GM18858 (cell line): ENCODE measurements around the gene CYB561D1.
"Not testable (repeated sequence)": the region's sequence is repeated elsewhere in the genome, so short reads cannot be mapped to it uniquely, and the experiment has no call there.

Experiments used
- ATAC-seq: cut with Tn5 transposase; IDR thresholded peaks from one replicate; pipeline ENCODE4 v1.9.1; 2021; ENCODE audit not compliant: unreplicated experiment

Gene CYB561D1, protein sequence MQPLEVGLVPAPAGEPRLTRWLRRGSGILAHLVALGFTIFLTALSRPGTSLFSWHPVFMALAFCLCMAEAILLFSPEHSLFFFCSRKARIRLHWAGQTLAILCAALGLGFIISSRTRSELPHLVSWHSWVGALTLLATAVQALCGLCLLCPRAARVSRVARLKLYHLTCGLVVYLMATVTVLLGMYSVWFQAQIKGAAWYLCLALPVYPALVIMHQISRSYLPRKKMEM

DNA sequence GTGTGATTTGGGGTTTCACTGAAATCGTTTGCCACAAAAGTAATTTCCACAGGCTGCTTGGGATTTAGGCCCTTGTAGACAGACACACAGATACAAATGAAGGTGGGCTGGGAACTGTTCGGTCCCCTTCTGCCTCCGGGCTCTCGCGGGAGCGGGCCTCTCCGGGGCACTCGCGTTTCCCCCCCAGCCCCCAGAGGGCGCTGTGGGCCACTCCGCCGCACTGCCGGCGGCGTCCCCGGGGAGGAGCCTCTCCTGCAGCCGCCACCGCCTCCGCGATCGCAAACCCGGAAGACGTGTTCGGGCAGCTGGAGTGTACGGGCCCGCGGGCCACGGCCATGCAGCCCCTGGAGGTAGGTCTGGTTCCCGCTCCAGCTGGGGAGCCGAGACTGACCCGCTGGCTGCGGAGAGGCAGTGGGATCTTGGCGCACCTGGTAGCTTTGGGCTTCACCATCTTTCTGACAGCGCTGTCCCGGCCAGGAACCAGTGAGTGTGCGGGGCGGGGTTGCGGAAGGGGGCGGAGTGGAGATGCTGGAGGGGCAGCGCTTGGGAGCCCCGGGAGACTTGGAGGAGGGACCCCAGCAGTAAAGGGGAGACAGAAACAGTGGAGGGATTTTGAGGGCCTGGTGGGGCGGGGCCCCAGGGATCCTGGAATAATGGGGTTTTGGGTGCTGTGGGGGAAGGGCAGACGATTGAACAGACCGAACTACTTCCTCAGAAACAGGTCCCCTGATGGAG is at the start of gene CYB561D1:
CYB561D1 (plus strand) TSS at position 290 of the 735 bp plus-strand sequence; CDS start at position 336, 46 bp downstream.
- ATAC-seq: peak; percentile 73

DNA sequence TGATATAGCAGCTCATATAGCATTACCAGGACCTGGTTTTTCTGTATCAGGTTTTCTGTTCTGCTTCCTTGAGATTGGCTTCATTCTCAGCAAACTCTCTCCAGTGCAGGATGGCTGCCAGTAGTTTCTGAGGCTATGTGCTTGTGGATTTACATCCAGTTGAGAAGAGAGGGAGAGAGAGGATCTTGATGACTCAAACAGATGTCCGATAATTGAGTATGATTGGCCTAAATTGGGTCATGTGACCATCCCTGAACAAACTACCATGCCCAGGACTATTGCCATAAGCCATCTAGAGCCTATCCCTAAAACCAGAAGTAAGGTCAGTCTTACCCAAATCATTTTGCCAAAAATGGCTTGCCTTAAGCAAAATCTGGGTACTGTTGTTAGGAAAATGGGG is 49.5 kb upstream of the CYB561D1 start:
- ATAC-seq: no peak

DNA sequence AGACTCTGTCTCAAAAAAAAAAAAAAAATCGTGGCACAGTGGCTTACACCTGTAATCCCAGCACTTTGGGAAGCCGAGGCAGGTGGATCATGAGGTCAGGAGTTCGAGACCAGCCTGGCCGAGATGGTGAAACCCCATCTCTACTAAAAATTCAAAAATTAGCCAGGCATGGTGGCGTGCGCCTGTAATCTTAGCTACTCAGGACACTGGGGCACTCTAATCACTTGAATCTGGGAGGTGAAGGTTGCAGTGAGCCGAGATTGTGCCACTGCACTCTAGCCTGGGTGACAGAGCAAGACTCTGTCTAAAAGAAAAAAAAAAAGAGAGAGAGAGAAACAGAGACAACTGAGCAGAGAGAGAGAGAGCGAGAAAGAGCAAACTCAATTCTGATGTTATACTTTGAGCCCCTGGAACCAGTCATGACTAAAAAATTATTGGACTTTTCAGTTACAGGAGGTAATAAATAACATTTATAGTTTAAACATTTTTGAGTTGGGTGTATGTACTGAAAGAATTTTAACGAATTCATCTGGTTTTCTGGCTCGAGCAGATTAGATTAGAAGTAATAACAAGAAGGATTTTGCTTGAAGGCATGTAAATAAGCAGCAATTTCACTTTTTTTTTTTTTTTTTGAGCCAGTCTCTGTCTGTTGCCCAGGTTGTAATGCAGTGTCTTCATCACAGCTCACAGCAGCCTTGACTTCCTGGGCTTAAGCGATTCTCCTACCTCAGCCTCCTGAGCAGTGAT is 47.8 kb upstream of the CYB561D1 start:
- not testable (repeated sequence) for ATAC-seq

DNA sequence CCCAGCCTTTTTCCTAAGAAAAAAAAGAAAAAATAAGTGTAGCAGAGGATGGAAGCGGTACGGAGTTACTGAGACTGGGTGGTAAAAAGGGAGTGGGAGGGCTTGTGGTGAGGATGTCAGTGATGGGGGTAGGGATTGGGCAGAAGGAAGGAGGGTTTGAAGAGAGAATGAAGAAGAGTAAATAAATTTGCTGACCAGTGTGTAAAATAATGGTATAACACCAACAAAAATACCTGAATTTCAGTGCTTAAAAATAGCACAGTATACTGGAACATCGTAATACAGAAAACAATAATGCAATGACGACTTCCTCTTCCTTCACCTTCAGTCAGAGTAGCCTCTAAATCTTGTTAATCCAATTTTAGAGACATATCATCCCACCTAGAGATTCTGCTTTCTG is 46.4 kb upstream of the CYB561D1 start:
- ATAC-seq: no peak

DNA sequence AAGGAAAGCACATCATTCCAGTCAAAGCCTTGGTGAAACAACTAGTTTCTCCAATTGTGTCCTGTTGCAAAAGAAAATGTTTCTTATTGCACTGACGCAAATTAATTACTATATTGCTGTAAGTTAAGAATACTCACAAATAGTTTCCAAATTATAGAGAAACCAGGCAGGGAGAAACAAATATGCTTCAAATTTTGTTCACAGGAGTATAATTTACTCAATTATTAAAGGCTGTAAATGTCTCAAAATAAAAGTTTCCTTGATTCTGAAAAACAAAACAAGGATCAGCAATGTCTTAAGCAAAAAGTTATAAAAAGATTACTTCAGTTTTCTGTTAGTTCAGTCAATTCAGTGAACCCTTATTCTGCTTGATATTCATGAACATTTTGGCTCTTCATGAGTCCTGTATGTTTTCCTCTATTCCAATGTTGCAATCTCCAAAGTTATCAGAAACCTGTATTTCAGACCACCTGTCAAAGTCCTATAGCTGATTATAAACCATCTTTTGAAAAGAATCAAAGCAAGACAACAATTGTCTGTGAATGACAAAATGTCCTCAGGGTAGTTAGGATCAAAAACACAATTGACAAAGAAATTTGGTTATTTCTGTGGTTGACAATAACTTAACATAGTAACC is 39.3 kb upstream of the CYB561D1 start:
- ATAC-seq: no peak

DNA sequence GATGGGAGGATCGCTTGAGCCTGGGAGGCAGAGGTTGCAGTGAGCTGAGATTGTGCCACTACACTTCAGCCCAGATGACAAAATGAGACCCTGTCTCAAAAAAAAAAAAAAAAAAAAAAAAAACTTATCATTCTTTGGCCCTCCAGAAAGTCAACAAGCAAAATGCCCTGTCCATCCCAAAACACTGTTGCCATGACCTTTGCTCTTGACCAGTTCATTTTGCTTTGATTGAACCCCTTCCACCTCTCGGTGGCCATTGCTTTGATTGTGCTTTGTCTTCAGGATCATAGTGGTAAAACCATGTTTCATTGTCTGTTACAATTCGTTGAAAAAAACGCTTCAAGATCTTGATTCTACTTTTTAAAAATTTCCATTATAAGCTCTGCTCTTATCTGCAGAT is 36.1 kb upstream of the CYB561D1 start:
- ATAC-seq: no peak

DNA sequence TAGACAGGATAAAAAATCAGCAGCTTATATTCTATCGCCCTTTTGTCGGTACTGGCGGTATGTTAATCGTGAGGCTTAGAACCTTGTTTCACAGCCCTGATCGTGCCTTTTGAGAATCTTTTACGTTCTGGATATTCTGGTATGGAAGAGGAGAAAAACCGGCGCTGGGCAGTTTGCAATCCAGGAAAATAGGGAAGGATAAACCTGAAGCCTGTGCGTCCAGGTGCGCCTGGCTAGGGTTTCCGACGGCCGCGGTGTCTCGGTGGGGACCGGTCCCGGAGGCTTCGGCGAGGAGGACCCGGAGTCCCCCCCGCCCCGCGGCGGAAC is 27.8 kb upstream of the CYB561D1 start:
- ATAC-seq: no peak

DNA sequence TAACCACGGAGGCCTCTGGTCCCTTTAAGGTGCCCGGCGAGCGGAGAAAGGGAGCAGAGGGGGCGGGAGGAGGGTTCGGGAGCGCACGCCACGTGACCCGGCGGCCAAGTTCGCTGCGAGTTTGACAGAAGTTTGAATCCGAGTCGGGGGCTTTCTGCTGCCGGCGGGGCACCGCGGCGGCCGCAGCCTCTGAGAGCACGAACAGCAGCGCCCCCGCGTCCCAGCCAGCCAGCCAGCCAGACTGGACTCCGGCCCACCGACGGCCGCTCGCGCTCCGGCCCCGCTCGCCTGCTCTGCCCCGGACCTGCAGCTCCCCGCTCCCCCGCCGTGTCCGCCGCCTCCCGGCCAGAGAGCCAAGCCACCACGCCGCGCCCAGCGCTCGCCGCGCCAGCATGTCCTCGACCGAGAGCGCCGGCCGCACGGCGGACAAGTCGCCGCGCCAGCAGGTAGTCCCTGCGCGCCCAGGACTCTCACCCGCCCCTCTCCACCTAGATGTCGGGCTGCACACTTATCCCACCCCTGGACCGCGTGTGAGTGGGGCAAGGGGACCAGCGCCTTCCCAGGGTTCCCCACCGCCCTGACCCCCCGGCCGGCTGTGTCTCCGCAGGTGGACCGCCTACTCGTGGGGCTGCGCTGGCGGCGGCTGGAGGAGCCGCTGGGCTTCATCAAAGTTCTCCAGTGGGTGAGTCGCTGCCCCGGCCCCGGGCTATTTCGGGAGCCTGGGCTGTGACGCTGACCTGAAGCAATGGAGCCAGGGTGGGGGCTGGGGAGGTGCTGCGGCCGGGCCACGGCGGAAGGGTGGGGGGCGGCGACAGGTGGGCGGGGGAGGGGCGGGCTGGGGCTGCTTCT is 27.2 kb upstream of the CYB561D1 start, which contains the start of gene SYPL2:
SYPL2 (plus strand) TSS at position 95 of the 849 bp plus-strand sequence; CDS start at position 393, 298 bp downstream.
- ATAC-seq: no peak

DNA sequence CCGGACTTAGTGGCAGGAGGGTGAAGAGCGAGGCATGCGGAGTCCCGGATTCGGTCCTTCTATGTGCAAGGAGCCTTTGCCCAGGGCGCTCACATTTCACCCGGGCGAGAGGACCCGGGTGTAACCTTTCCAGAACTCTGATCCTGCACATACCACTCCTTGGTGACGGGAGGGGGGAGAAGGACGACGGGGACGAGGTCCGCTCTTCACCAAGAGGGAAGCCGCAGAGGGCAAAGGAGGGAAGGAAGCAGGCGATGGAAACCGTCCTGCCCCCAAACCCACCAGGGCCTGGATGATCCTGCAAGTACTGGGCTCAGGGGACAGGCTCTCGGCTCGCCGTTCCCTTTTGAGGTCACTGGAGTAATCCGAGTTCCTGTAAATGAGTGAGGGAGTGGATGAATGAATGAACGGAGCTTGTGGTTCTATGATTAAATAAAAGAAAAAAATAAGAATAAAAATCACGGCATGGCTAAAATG is 26.6 kb upstream of the CYB561D1 start:
- ATAC-seq: no peak

DNA sequence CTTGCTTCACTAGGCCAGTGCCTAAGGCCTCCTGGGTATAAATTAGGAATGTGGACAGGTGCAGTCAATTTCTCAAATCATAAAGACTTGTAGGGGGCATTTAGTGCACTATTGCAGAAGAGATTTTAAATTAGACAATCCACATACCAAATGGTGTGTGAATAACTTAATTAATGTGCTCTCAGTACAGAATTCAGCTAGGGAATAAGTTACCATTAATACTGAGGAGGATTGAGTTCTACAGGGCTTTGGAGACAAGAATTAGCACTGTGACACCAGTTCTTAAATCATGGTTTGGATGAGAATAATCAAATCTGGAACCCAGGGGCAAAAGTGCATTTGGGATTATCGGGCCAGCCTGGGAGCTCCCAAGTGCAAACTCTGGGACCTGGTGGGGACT is 25.8 kb upstream of the CYB561D1 start:
- no peak for ATAC-seq

DNA sequence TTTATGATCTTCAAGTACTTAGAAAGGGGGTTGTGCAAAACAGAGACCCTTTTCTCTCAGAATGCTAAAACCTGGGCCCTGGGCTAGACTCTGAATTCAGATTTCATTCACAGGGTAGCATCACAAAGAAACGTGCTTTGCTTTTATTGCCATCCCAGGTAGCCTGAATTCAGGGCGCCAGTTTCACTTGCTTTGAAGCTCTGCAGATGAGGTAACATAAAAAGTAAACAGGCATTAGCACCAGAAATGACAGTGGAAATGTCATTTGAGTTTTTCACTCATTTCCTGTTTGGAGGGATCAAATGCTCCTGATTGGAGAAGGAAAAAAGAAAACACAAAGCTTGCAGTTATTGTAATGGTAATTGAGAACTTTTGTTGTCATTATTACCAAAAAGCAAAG is 25.0 kb upstream of the CYB561D1 start:
- no peak for ATAC-seq

DNA sequence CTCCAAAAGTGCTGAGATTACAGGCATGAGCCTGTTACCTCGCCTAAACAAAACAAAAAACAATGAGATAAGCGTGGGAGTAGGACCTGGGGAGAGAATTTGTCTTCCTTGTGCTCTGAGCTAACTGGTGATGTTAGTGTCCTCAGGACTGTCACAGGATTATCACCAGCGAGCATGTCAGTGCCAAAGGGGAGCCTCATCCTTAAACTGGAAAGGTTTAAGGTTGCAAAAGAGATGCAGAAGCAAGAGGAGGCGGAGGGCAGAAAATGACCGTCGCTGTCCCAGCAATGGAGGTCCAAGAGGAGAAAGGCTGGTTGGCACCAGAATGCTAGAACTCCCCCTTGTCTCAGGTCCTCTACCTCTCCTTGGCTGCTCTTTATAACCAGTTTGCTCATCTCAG is 23.6 kb upstream of the CYB561D1 start:
- no peak for ATAC-seq

DNA sequence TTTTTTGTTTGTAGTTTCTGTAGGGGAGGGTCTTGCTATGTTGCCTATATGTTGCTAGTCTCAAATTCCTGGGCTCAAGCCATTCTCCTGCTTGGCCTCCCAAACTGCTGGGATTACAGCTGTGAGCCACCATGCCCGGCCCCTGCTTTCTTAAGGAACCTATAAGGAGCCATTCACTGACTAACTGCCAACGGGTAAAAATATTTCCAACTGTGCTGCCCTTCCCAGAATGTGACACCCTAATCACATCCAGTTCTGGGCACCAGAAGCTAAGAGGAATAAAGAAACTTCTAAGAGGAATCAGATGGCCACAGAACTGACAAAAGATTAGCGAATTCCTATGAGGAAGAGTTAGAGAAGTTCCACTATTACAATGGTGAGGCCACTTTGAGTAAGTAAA is 21.1 kb upstream of the CYB561D1 start:
- ATAC-seq: no peak

DNA sequence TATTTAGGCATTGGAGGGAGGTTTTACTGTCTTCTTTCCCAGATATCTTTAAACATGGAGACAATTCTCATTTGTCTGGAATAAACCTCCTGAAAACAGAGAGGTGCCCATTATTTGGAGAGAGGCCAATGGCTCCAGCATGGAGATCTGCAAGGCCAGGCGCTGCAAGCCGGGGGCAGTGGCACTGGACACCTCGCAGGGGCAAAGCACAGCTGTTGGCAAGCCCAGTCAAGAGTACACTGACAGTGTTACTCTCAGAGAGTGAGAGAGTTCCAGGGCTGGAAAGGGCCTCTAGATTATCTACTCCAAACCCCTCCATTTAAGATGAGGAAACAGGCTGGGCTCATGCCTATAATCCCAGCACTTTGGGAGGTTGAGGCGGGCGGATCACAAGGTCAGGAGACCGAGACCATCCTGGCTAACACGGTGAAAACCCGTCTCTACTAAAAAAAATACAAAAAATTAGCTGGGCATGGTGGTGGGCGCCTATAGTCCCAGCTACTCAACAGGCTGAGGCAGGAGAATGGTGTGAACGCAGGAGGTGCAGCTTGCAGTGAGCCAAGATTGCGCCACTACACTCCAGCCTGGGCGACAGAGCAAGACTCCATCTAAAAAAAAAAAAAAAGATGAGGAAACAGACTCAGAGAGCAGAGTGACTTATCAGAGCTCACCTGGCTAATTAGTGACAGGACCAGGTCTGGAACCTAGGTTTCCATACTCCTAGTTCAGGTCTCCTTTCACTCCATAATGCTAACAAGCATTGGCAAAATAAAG is 20.4 kb upstream of the CYB561D1 start:
- ATAC-seq: not testable (repeated sequence)

DNA sequence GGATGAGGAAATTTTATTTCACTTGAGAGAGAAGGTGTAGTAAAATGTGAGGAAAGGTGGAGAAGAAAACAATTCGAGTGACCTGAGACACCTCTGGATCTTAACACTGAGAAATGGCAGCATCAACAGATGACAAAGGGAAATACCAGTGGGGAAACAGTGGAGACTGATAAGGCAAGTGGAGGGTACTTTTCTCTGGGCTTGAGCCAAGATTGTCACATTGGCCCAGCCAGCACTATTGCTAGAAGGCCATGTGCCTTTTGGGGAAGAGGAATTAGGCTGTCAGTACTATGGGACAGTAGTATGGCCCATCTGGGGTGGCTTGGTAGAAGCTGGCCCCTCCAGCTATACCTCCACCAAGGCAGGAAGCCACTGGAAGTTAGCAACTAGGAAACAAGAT is 19.2 kb upstream of the CYB561D1 start:
- no peak for ATAC-seq

DNA sequence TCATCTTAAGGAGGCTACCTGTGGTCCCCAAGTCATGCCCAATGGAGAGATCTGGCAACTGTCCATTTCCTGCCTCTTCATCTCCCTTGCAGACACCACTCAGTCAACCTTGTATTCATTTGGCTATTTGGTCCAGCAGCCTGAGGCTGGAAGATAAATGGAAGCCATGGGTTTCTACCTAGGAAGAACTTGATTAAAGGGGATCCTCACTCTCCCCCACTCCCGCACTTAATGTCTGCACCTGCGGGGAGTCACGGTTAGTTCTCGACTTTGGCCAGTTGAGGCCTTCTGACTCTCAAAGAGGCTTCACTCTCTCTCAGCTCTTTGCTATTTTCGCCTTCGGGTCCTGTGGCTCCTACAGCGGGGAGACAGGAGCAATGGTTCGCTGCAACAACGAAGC is 18.6 kb upstream of the CYB561D1 start:
- no peak for ATAC-seq

DNA sequence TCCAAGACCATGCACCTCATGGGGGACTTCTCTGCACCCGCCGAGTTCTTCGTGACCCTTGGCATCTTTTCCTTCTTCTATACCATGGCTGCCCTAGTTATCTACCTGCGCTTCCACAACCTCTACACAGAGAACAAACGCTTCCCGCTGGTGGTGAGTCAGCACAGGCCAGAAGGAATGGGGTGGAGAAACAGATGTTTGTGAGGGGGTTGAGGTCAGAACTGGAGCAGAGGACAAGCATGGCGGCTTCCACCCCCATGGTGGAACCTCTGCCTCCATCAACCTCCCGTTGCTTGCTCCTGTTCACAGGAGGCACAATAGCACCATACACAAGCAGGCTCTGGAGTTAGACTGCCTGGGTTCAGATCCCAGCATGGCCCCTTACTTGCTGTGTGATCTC is 17.1 kb upstream of the CYB561D1 start:
- no peak for ATAC-seq

DNA sequence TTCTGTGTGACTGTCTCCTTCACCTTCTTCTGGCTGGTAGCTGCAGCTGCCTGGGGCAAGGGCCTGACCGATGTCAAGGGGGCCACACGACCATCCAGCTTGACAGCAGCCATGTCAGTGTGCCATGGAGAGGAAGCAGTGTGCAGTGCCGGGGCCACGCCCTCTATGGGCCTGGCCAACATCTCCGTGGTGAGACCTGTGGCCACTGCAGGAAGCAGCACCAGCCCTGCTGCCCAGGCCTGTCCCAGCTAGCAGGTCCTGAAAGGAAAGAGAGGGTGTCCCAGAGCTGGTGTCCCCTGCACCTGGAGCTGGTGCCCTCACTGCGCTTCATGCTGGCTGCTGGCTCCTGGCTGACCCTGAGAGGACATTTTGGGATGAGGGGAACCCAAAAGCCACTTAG is 16.1 kb upstream of the CYB561D1 start:
- ATAC-seq: no peak

DNA sequence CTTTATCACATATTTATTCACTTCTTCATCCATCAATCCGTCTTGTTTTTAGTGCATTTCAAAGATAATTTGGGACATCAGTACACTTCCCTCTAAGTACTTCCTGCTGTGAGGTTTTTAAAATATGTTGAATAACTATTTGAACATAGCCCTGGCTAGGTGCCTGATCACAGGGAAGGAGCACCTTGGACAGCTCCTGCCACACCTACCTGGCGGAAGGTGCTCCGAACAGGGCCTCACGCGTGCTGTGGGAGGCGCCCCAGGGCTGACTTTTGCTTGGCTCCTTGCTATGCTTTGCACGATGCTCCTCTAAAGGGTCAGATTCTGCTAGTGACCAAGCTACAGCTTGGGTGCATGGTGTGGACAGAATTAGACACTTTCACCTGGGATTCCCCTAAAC is 15.1 kb upstream of the CYB561D1 start:
- ATAC-seq: no peak

DNA sequence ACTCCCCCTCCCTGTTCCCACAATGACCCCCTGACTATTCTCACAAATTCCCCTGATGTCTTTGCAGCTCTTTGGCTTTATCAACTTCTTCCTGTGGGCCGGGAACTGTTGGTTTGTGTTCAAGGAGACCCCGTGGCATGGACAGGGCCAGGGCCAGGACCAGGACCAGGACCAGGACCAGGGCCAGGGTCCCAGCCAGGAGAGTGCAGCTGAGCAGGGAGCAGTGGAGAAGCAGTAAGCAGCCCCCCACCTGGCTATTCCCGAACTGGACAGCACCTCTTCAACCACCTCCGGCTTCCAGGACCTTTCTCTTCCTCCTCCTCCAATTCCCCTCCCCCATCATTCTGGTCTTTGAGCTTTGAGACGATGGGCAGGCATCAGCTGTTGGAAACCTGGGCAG is 14.6 kb upstream of the CYB561D1 start:
- ATAC-seq: no peak
